Non-pigmented ciliary epithelial cell (primary cell): ENCODE data around the gene LRRC27.
"Not testable (repeated sequence)": the region's sequence is repeated elsewhere in the genome, so short reads cannot be mapped to it uniquely, and the experiment has no call there.

Source experiments
- DNase-seq: peaks from one replicate; pipeline ENCODE4 v3.0.0-alpha.2; 2010; ENCODE audit warnings: low read depth

LRRC27 gene

GRCh38 chr10:132314881-132315280, 17.1 kb upstream of the LRRC27 start:
- not testable (repeated sequence) for DNase-seq

GRCh38 chr10:132316133-132316532, 15.9 kb upstream of the LRRC27 start:
- DNase-seq, result no peak

- not testable (repeated sequence) for DNase-seq
Measured at GRCh38 chr10:132317477-132317876, 14.5 kb upstream of the LRRC27 start.

- peak; percentile 45 for DNase-seq
Measured at GRCh38 chr10:132319853-132320653, 11.9 kb upstream of the LRRC27 start.

- DNase-seq, result no peak
Measured at GRCh38 chr10:132320654-132321469, 11.1 kb upstream of the LRRC27 start.

- DNase-seq, result no peak
Measured at GRCh38 chr10:132321726-132322125, 10.3 kb upstream of the LRRC27 start.

- no peak for DNase-seq
Measured at GRCh38 chr10:132322586-132323048, 9.4 kb upstream of the LRRC27 start.

GRCh38 chr10:132324186-132324585, 7.8 kb upstream of the LRRC27 start:
- no peak for DNase-seq

GRCh38 chr10:132326344-132326889, 5.6 kb upstream of the LRRC27 start:
- DNase-seq, result no peak

GRCh38 chr10:132326925-132327324, 5.1 kb upstream of the LRRC27 start:
- DNase-seq, result no peak

GRCh38 chr10:132328106-132328505, 3.9 kb upstream of the LRRC27 start:
- no peak for DNase-seq

- DNase-seq, result no peak
Measured at GRCh38 chr10:132328738-132329137, 3.3 kb upstream of the LRRC27 start.

GRCh38 chr10:132329565-132330485, 2.2 kb upstream of the LRRC27 start:
- no peak for DNase-seq

- no peak for DNase-seq
Measured at GRCh38 chr10:132330486-132330833, 1.5 kb upstream of the LRRC27 start.

GRCh38 chr10:132332433-132332754, 401 bp downstream of the LRRC27 start:
- DNase-seq, result no peak

- DNase-seq, result no peak
Measured at GRCh38 chr10:132333386-132333785, 1.4 kb downstream of the LRRC27 start.

- DNase-seq, result no peak
Measured at GRCh38 chr10:132334631-132335188, 2.7 kb downstream of the LRRC27 start.

GRCh38 chr10:132335189-132336063, 3.4 kb downstream of the LRRC27 start:
- no peak for DNase-seq

GRCh38 chr10:132336064-132336746, 4.2 kb downstream of the LRRC27 start:
- no peak for DNase-seq

- no peak for DNase-seq
Measured at GRCh38 chr10:132336919-132337407, 5.0 kb downstream of the LRRC27 start.
